Measurements from ENCODE around the gene CPNE2. TPM values are rescaled to one million over a fixed set of nuclear protein-coding genes. Genes with fewer than 3 reads are reported as not detected.

The CPNE2 gene
- total and polyA plus RNA-seq, 4 donors, result 38.1 to 76.3 (median 52.2) TPM

GRCh38 chr16:57051696-57052228, 40.6 kb upstream of the CPNE2 start:
- Histone ChIP-seq H3K9ac (ENCODE audit: insufficient read depth in 1 of 2, low read length in 2 of 2) (no peak overlapping the region), H3K4me1 (ENCODE audit: control insufficient read depth in 5 of 5, insufficient read depth in 5 of 5, low read length in 5 of 5) (no peaks in the 10 kb centered on the region), H3K4me3 (no peak overlapping the region), H3K27me3 (ENCODE audit: control insufficient read depth in 3 of 3, insufficient read depth in 3 of 3, low read length in 2 of 3) (peaks cover 0 to 4% (median 0%) of the 10 kb centered on the region in 3 donors), H3K9me3 (ENCODE audit: control insufficient read depth in 4 of 4, insufficient read depth in 3 of 4, low read length in 3 of 4) (no peaks in the 10 kb centered on the region), H3K36me3 (ENCODE audit: control insufficient read depth in 4 of 4, insufficient read depth in 4 of 4, low read length in 4 of 4) (peaks cover 0 to 38% (median 0%) of the 10 kb centered on the region in 4 donors), H3K27ac (ENCODE audit: low read depth in 1 of 2, low read length in 1 of 2) (no peak overlapping the region)
- ATAC-seq (ENCODE audit: insufficient read depth, low FRiP score) (no peak), DNase-seq (no peak)
- TF ChIP-seq CTCF (IDR thresholded peaks at IDR 0.05; ENCODE audit: control extremely low read depth, extremely low read depth), result no peak
- 90 to 93% methylated on average over 11 of the region's 11 CpGs for WGBS, 2 donors

- no peak for ATAC-seq (ENCODE audit: insufficient read depth, low FRiP score)
- 91 to 93% methylated on average over 9 of the region's 9 CpGs for WGBS, 2 donors
- no peak for DNase-seq
- Histone ChIP-seq H3K27me3 (ENCODE audit: control insufficient read depth in 3 of 3, insufficient read depth in 3 of 3, low read length in 2 of 3) (peaks cover 0 to 4% (median 0%) of the 10 kb centered on the region in 3 donors), H3K36me3 (ENCODE audit: control insufficient read depth in 4 of 4, insufficient read depth in 4 of 4, low read length in 4 of 4) (peaks cover 0 to 27% (median 0%) of the 10 kb centered on the region in 4 donors), H3K9me3 (ENCODE audit: control insufficient read depth in 4 of 4, insufficient read depth in 3 of 4, low read length in 3 of 4) (no peaks in the 10 kb centered on the region), H3K9ac (ENCODE audit: insufficient read depth in 1 of 2, low read length in 2 of 2) (no peak overlapping the region), H3K4me3 (no peak overlapping the region), H3K4me1 (ENCODE audit: control insufficient read depth in 5 of 5, insufficient read depth in 5 of 5, low read length in 5 of 5) (no peaks in the 10 kb centered on the region), H3K27ac (ENCODE audit: low read depth in 1 of 2, low read length in 1 of 2) (no peak overlapping the region)
- TF ChIP-seq CTCF (IDR thresholded peaks at IDR 0.05; ENCODE audit: control extremely low read depth, extremely low read depth), result no peak
These were observed 39.2 kb upstream of the CPNE2 start for GRCh38 chr16:57053206-57053605.

GRCh38 chr16:57054338-57054737, 38.0 kb upstream of the CPNE2 start:
- ATAC-seq (ENCODE audit: insufficient read depth, low FRiP score) (no peak), DNase-seq (no peak)
- no peak overlapping the region for H3K4me3 ChIP-seq
- no peak overlapping the region for H3K9ac ChIP-seq (ENCODE audit: insufficient read depth in 1 of 2, low read length in 2 of 2)
- no peak for TF ChIP-seq CTCF (IDR thresholded peaks at IDR 0.05; ENCODE audit: control extremely low read depth, extremely low read depth)
- H3K36me3 ChIP-seq (ENCODE audit: control insufficient read depth in 4 of 4, insufficient read depth in 4 of 4, low read length in 4 of 4), result peaks cover 0 to 36% (median 0%) of the 10 kb centered on the region in 4 donors
- H3K4me1 ChIP-seq (ENCODE audit: control insufficient read depth in 5 of 5, insufficient read depth in 5 of 5, low read length in 5 of 5), result no peaks in the 10 kb centered on the region
- H3K27ac ChIP-seq (ENCODE audit: low read depth in 1 of 2, low read length in 1 of 2), result no peak overlapping the region
- 83 to 87% methylated on average over 5 of the region's 5 CpGs for WGBS, 2 donors
- H3K27me3 ChIP-seq (ENCODE audit: control insufficient read depth in 3 of 3, insufficient read depth in 3 of 3, low read length in 2 of 3), result peaks cover 0 to 4% (median 0%) of the 10 kb centered on the region in 3 donors
- H3K9me3 ChIP-seq (ENCODE audit: control insufficient read depth in 4 of 4, insufficient read depth in 3 of 4, low read length in 3 of 4), result no peaks in the 10 kb centered on the region

GRCh38 chr16:57054771-57055170, 37.6 kb upstream of the CPNE2 start:
- DNase-seq, result no peak
- H3K9ac ChIP-seq (ENCODE audit: insufficient read depth in 1 of 2, low read length in 2 of 2), result no peak overlapping the region
- no peak overlapping the region for H3K27ac ChIP-seq (ENCODE audit: low read depth in 1 of 2, low read length in 1 of 2)
- H3K27me3 ChIP-seq (ENCODE audit: control insufficient read depth in 3 of 3, insufficient read depth in 3 of 3, low read length in 2 of 3), result peaks cover 0 to 4% (median 0%) of the 10 kb centered on the region in 3 donors
- no peak overlapping the region for H3K4me3 ChIP-seq
- H3K4me1 ChIP-seq (ENCODE audit: control insufficient read depth in 5 of 5, insufficient read depth in 5 of 5, low read length in 5 of 5), result no peaks in the 10 kb centered on the region
- peaks cover 0 to 39% (median 0%) of the 10 kb centered on the region in 4 donors for H3K36me3 ChIP-seq (ENCODE audit: control insufficient read depth in 4 of 4, insufficient read depth in 4 of 4, low read length in 4 of 4)
- ATAC-seq (ENCODE audit: insufficient read depth, low FRiP score), result no peak
- 86 to 92% methylated on average over 7 of the region's 7 CpGs for WGBS, 2 donors
- H3K9me3 ChIP-seq (ENCODE audit: control insufficient read depth in 4 of 4, insufficient read depth in 3 of 4, low read length in 3 of 4), result no peaks in the 10 kb centered on the region
- no peak for TF ChIP-seq CTCF (IDR thresholded peaks at IDR 0.05; ENCODE audit: control extremely low read depth, extremely low read depth)
